ENCODE data around the gene GREM1. TPM values are rescaled to one million over a fixed set of nuclear protein-coding genes. Genes with fewer than 3 reads are reported as not detected.

The GREM1 gene
- polyA plus RNA-seq, 3 donors, result 0.76 to 14.4 (median 1.5) TPM

GRCh38 chr15:32691689-32692038 is 26.1 kb upstream of the GREM1 start:
- WGBS, 3 donors, result 86 to 92% (median 90%) methylated on average over 10 of the region's 10 CpGs
- no peak overlapping the region for H3K27ac ChIP-seq (ENCODE audit: low read depth, low read length)

- WGBS, 3 donors, result 87 to 97% (median 88%) methylated on average over 2 of the region's 2 CpGs
- H3K27ac ChIP-seq (ENCODE audit: low read depth, low read length), result no peak overlapping the region
These were observed 25.5 kb upstream of the GREM1 start for GRCh38 chr15:32692286-32692685.

- no peak overlapping the region for H3K27ac ChIP-seq (ENCODE audit: low read depth, low read length)
- WGBS, 3 donors, result 93 to 95% (median 94%) methylated on average over 3 of the region's 3 CpGs
These were observed 23.4 kb upstream of the GREM1 start for GRCh38 chr15:32694222-32694983.

- H3K27ac ChIP-seq (ENCODE audit: low read depth, low read length), result no peak overlapping the region
- 85 to 91% (median 88%) methylated on average over 5 of the region's 5 CpGs for WGBS, 3 donors
These were observed 18.9 kb upstream of the GREM1 start for GRCh38 chr15:32698773-32699390.

- H3K27ac ChIP-seq (ENCODE audit: low read depth, low read length), result no peak overlapping the region
- 43 to 93% (median 88%) methylated on average over 11 to 14 of the region's 14 CpGs for WGBS, 3 donors
These were observed 17.2 kb upstream of the GREM1 start for GRCh38 chr15:32700501-32701150.

- H3K27ac ChIP-seq (ENCODE audit: low read depth, low read length), result no peak overlapping the region
- WGBS, 3 donors, result 57 to 65% (median 62%) methylated on average over 3 of the region's 3 CpGs
These were observed 15.9 kb upstream of the GREM1 start for GRCh38 chr15:32701863-32702262.

GRCh38 chr15:32704395-32704981 is 13.3 kb upstream of the GREM1 start:
- no peak overlapping the region for H3K27ac ChIP-seq (ENCODE audit: low read depth, low read length)
- 49 to 65% (median 59%) methylated on average over 8 of the region's 8 CpGs for WGBS, 3 donors

- no peak overlapping the region for H3K27ac ChIP-seq (ENCODE audit: low read depth, low read length)
- WGBS, 3 donors, result 65 to 95% (median 86%) methylated on average over 2 of the region's 2 CpGs
These were observed 12.4 kb upstream of the GREM1 start for GRCh38 chr15:32705446-32705845.

GRCh38 chr15:32706704-32707103 is 11.1 kb upstream of the GREM1 start:
- H3K27ac ChIP-seq (ENCODE audit: low read depth, low read length), result no peak overlapping the region
- 79 to 92% (median 87%) methylated on average over 3 of the region's 3 CpGs for WGBS, 3 donors

GRCh38 chr15:32707436-32707835 is 10.4 kb upstream of the GREM1 start:
- no peak overlapping the region for H3K27ac ChIP-seq (ENCODE audit: low read depth, low read length)
- 42 to 85% (median 51%) methylated on average over 6 of the region's 6 CpGs for WGBS, 3 donors

GRCh38 chr15:32709295-32710033 is 8.3 kb upstream of the GREM1 start:
- no peak overlapping the region for H3K27ac ChIP-seq (ENCODE audit: low read depth, low read length)
- WGBS, 3 donors, result 53 to 87% (median 84%) methylated on average over 9 of the region's 9 CpGs

GRCh38 chr15:32715276-32715675 is 2.5 kb upstream of the GREM1 start:
- 70 to 83% (median 75%) methylated on average over 4 of the region's 4 CpGs for WGBS, 3 donors
- no peak overlapping the region for H3K27ac ChIP-seq (ENCODE audit: low read depth, low read length)

- H3K27ac ChIP-seq (ENCODE audit: low read depth, low read length), result no peak overlapping the region
- WGBS, 3 donors, result 33 to 49% (median 41%) methylated on average over 13 of the region's 13 CpGs
These were observed 1.4 kb upstream of the GREM1 start for GRCh38 chr15:32716216-32716914.

- WGBS, 3 donors, result 14 to 22% (median 15%) methylated on average over 18 to 21 of the region's 21 CpGs
- no peak overlapping the region for H3K27ac ChIP-seq (ENCODE audit: low read depth, low read length)
These were observed 834 bp upstream of the GREM1 start for GRCh38 chr15:32716915-32717425.

GRCh38 chr15:32718227-32718820 is 520 bp downstream of the GREM1 start:
- no peak overlapping the region for H3K27ac ChIP-seq (ENCODE audit: low read depth, low read length)
- WGBS, 3 donors, result 1 to 3% (median 2%) methylated on average over 58 to 60 of the region's 60 CpGs

GRCh38 chr15:32718821-32719716 is 1.3 kb downstream of the GREM1 start:
- WGBS, 3 donors, result 3 to 4% (median 3%) methylated on average over 67 to 70 of the region's 70 CpGs
- H3K27ac ChIP-seq (ENCODE audit: low read depth, low read length), result no peak overlapping the region

- no peak overlapping the region for H3K27ac ChIP-seq (ENCODE audit: low read depth, low read length)
- WGBS, 3 donors, result 82 to 86% (median 85%) methylated on average over 6 of the region's 6 CpGs
These were observed 3.8 kb downstream of the GREM1 start for GRCh38 chr15:32721596-32721995.
